HepG2 (cell line): Measurements from ENCODE around the gene ABHD2. TPM values are rescaled to one million over a fixed set of nuclear protein-coding genes. Genes with fewer than 3 reads are reported as not detected.

Experiments used
- ATF1 ChIP-seq: IDR thresholded peaks from 2 replicates; pipeline ENCODE4 v1.6.1; 2016; ENCODE audit warnings: mild to moderate bottlenecking, control low read depth
- ATF7 ChIP-seq, 2 experiments: fragments of 450-650 bp in 1 of 2; sonication (generic) in 1 of 2; formaldehyde crosslinking in 1 of 2; IDR thresholded peaks; 2 replicates each; pipeline versions ENCODE4 v1.4.0 to v1.6.1; 2016 to 2020; ENCODE audit warnings: antibody characterized with exemption in 1 of 2, mild to moderate bottlenecking in 1 of 2, missing genetic modification reagents in 1 of 2
- CCDC6 ChIP-seq: sonication (generic); formaldehyde crosslinking; IDR thresholded peaks from 2 replicates; pipeline ENCODE4 v1.8.1; 2022; ENCODE audit warnings: mild to moderate bottlenecking, missing genetic modification reagents, moderate library complexity
- DPF2 ChIP-seq: sonication (generic); formaldehyde crosslinking; IDR thresholded peaks from 2 replicates; pipeline ENCODE4 v1.4.0; 2020; ENCODE audit warnings: mild to moderate bottlenecking, low read depth, missing genetic modification reagents, borderline replicate concordance
- JUN ChIP-seq: sonication (generic); formaldehyde crosslinking; IDR thresholded peaks from 2 replicates; pipeline ENCODE4 v1.4.0; 2020; ENCODE audit warnings: mild to moderate bottlenecking, missing genetic modification reagents
- KLF12 ChIP-seq: sonication (generic); formaldehyde crosslinking; IDR thresholded peaks from 2 replicates; pipeline ENCODE4 v1.4.0; 2020; ENCODE audit warnings: missing genetic modification reagents, borderline replicate concordance
- MTF2 ChIP-seq: sonication (generic); formaldehyde crosslinking; IDR thresholded peaks from 2 replicates; pipeline ENCODE4 v1.5.0; 2020; ENCODE audit warnings: missing genetic modification reagents, borderline replicate concordance
- SOX5 ChIP-seq: IDR thresholded peaks from 2 replicates; pipeline ENCODE4 v1.6.1; 2016; ENCODE audit warnings: borderline replicate concordance
- TRIM24 ChIP-seq: sonication (generic); formaldehyde crosslinking; IDR thresholded peaks from 2 replicates; pipeline ENCODE4 v1.8.0; 2022; ENCODE audit warnings: mild to moderate bottlenecking, missing genetic modification reagents
- WIZ ChIP-seq: sonication (generic); formaldehyde crosslinking; IDR thresholded peaks from 2 replicates; pipeline ENCODE4 v1.5.1; 2020; ENCODE audit warnings: mild to moderate bottlenecking, missing genetic modification reagents
- ZNF225 ChIP-seq: sonication (generic); formaldehyde crosslinking; IDR thresholded peaks from 2 replicates; pipeline ENCODE4 v1.4.0; 2020; ENCODE audit warnings: mild to moderate bottlenecking, missing genetic modification reagents
- ZNF3 ChIP-seq: IDR thresholded peaks from 2 replicates; pipeline ENCODE4 v1.7.0; 2017; ENCODE audit warnings: inconsistent platforms
- ZNF367 ChIP-seq: sonication (generic); formaldehyde crosslinking; IDR thresholded peaks from 2 replicates; pipeline ENCODE4 v1.4.0; 2020; ENCODE audit warnings: missing genetic modification reagents, borderline replicate concordance
- ZNF550 ChIP-seq: sonication (generic); formaldehyde crosslinking; IDR thresholded peaks from 2 replicates; pipeline ENCODE4 v1.4.0; 2020; ENCODE audit warnings: mild to moderate bottlenecking, missing genetic modification reagents, borderline replicate concordance
- polyA plus RNA-seq, 8 experiments: library from polyadenylated mRNA; depleted of rRNA in 3 of 8; stranded (reverse) in 7 of 8; unstranded in 1 of 8; fragments of >200 nt; fragmentation: Illumina TruSeq in 4 of 8; extraction: Trizol in 4 of 8; gene quantifications; 2 replicates each; pipeline versions ENCODE4 v1.2.1 to v1.2.3, GENCODE V29; 2011 to 2016; ENCODE audit warnings: low read depth in 4 of 8, missing spikeins in 1 of 8, mixed read lengths in 1 of 8; ENCODE audit not compliant: insufficient read depth in 1 of 8
- total RNA-seq, 5 experiments: library from RNA; depleted of rRNA; stranded (reverse); fragments of >200 nt; fragmentation: Illumina TruSeq; extraction: Trizol; gene quantifications; 2 replicates each; pipeline ENCODE4 v1.2.3, GENCODE V29; 2016; ENCODE audit warnings: low read depth in 1 of 5
- TF ChIP-seq, protein P1 (sequence below), 2 experiments: sonication (generic) in 1 of 2; formaldehyde crosslinking in 1 of 2; IDR thresholded peaks; 2 replicates each; pipeline versions ENCODE4 v1.6.1 to v1.9.0; 2014 to 2022; ENCODE audit warnings: antibody characterized with exemption in 1 of 2, borderline replicate concordance in 1 of 2, inconsistent platforms in 1 of 2, low read depth in 1 of 2, missing genetic modification reagents in 1 of 2
- TF ChIP-seq, protein P2 (sequence below): sonication (generic); formaldehyde crosslinking; IDR thresholded peaks from 2 replicates; pipeline ENCODE4 v1.4.0; 2020; ENCODE audit warnings: missing genetic modification reagents
- TF ChIP-seq, protein P3 (sequence below): sonication (generic); formaldehyde crosslinking; IDR thresholded peaks from 2 replicates; pipeline ENCODE4 v1.9.0; 2021; ENCODE audit warnings: missing genetic modification reagents, mild to moderate bottlenecking, borderline replicate concordance
- TF ChIP-seq, protein P4 (sequence below): sonication (generic); formaldehyde crosslinking; IDR thresholded peaks from 2 replicates; pipeline ENCODE4 v1.9.0; 2022; ENCODE audit warnings: missing genetic modification reagents, mild to moderate bottlenecking, borderline replicate concordance

Gene ABHD2
- total and polyA plus RNA-seq, 2 of the 13 experiments (the other 11 are each of a cell fraction or from before 2014, with no cell fraction given) = 14.8 to 22.4 TPM

DNA sequence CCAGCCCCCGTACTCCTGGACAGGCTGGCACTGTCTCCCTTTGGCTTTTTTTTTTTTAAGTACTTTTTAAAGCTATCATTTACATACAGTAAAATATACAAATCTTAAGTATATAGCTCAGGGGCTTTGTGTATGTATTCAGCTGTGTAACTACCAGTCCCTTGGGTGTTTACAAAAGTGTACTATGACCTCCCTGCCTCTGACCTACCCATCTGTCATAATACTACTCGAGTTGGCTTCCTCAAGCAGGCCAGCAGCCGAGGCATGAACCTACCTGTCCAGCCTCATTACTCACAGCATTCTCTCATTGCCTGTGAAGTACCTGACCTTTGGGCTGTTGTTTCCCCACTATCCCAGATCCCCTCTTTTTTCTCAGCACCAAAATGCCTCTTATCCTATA, 33.2 kb downstream of the ABHD2 start (continued):
- TF ChIP-seq, protein P1, sequence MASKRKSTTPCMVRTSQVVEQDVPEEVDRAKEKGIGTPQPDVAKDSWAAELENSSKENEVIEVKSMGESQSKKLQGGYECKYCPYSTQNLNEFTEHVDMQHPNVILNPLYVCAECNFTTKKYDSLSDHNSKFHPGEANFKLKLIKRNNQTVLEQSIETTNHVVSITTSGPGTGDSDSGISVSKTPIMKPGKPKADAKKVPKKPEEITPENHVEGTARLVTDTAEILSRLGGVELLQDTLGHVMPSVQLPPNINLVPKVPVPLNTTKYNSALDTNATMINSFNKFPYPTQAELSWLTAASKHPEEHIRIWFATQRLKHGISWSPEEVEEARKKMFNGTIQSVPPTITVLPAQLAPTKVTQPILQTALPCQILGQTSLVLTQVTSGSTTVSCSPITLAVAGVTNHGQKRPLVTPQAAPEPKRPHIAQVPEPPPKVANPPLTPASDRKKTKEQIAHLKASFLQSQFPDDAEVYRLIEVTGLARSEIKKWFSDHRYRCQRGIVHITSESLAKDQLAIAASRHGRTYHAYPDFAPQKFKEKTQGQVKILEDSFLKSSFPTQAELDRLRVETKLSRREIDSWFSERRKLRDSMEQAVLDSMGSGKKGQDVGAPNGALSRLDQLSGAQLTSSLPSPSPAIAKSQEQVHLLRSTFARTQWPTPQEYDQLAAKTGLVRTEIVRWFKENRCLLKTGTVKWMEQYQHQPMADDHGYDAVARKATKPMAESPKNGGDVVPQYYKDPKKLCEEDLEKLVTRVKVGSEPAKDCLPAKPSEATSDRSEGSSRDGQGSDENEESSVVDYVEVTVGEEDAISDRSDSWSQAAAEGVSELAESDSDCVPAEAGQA (IDR thresholded peaks at IDR 0.05; ENCODE audit: low read depth) = no peak
- TF ChIP-seq, protein P1 (CRISPR knock-in tag; IDR thresholded peaks at IDR 0.05; ENCODE audit: borderline replicate concordance) = no peak
- TF ChIP-seq, protein P2, sequence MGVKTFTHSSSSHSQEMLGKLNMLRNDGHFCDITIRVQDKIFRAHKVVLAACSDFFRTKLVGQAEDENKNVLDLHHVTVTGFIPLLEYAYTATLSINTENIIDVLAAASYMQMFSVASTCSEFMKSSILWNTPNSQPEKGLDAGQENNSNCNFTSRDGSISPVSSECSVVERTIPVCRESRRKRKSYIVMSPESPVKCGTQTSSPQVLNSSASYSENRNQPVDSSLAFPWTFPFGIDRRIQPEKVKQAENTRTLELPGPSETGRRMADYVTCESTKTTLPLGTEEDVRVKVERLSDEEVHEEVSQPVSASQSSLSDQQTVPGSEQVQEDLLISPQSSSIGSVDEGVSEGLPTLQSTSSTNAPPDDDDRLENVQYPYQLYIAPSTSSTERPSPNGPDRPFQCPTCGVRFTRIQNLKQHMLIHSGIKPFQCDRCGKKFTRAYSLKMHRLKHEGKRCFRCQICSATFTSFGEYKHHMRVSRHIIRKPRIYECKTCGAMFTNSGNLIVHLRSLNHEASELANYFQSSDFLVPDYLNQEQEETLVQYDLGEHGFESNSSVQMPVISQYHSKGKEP (CRISPR knock-in tag) = no peak
- TF ChIP-seq ATF1 = no peak
- no peak for TF ChIP-seq ATF7 (IDR thresholded peaks at IDR 0.05)
- no peak for TF ChIP-seq ATF7 (CRISPR knock-in tag; IDR thresholded peaks at IDR 0.05)
- TF ChIP-seq CCDC6 (CRISPR knock-in tag) = no peak
- TF ChIP-seq TRIM24 (CRISPR knock-in tag) = no peak
- TF ChIP-seq KLF12 (CRISPR knock-in tag) = no peak
- TF ChIP-seq WIZ (CRISPR knock-in tag) = no peak
- TF ChIP-seq ZNF550 (CRISPR knock-in tag) = no peak
- peak; percentile 50; the same call in 1 of the 2 replicates for TF ChIP-seq SOX5 (CRISPR knock-in tag)
- TF ChIP-seq ZNF367 (CRISPR knock-in tag) = no peak
- TF ChIP-seq, protein P3, sequence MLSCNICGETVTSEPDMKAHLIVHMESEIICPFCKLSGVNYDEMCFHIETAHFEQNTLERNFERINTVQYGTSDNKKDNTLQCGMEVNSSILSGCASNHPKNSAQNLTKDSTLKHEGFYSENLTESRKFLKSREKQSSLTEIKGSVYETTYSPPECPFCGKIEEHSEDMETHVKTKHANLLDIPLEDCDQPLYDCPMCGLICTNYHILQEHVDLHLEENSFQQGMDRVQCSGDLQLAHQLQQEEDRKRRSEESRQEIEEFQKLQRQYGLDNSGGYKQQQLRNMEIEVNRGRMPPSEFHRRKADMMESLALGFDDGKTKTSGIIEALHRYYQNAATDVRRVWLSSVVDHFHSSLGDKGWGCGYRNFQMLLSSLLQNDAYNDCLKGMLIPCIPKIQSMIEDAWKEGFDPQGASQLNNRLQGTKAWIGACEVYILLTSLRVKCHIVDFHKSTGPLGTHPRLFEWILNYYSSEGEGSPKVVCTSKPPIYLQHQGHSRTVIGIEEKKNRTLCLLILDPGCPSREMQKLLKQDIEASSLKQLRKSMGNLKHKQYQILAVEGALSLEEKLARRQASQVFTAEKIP (CRISPR knock-in tag) = no peak
- no peak for TF ChIP-seq ZNF225 (CRISPR knock-in tag)
- no peak for TF ChIP-seq DPF2 (CRISPR knock-in tag)
- TF ChIP-seq ZNF3 = no peak
- no peak for TF ChIP-seq MTF2 (CRISPR knock-in tag)
- TF ChIP-seq, protein P4, sequence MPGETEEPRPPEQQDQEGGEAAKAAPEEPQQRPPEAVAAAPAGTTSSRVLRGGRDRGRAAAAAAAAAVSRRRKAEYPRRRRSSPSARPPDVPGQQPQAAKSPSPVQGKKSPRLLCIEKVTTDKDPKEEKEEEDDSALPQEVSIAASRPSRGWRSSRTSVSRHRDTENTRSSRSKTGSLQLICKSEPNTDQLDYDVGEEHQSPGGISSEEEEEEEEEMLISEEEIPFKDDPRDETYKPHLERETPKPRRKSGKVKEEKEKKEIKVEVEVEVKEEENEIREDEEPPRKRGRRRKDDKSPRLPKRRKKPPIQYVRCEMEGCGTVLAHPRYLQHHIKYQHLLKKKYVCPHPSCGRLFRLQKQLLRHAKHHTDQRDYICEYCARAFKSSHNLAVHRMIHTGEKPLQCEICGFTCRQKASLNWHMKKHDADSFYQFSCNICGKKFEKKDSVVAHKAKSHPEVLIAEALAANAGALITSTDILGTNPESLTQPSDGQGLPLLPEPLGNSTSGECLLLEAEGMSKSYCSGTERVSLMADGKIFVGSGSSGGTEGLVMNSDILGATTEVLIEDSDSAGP (CRISPR knock-in tag) = no peak
- TF ChIP-seq JUN = no peak
